HL-60 (cell line): ENCODE results near the gene RAG1.
A peak's percentile ranks its signal among the peaks of the same experiment; 100 is the strongest.

Experiments
- POLR2AphosphoS5 ChIP-seq: IDR thresholded peaks from 2 replicates; pipeline ENCODE4 v1.6.1; 2012; ENCODE audit warnings: low read depth
- REST ChIP-seq: IDR thresholded peaks from 2 replicates; pipeline ENCODE4 v1.6.1; 2012; ENCODE audit warnings: low read depth; ENCODE audit not compliant: insufficient replicate concordance
- TF ChIP-seq, protein P1 (sequence below): IDR thresholded peaks from one replicate; pipeline ENCODE4 v1.5.1; 2011; ENCODE audit warnings: low read length, control low read depth, inconsistent platforms; ENCODE audit not compliant: insufficient read depth

- TF ChIP-seq, protein P1, sequence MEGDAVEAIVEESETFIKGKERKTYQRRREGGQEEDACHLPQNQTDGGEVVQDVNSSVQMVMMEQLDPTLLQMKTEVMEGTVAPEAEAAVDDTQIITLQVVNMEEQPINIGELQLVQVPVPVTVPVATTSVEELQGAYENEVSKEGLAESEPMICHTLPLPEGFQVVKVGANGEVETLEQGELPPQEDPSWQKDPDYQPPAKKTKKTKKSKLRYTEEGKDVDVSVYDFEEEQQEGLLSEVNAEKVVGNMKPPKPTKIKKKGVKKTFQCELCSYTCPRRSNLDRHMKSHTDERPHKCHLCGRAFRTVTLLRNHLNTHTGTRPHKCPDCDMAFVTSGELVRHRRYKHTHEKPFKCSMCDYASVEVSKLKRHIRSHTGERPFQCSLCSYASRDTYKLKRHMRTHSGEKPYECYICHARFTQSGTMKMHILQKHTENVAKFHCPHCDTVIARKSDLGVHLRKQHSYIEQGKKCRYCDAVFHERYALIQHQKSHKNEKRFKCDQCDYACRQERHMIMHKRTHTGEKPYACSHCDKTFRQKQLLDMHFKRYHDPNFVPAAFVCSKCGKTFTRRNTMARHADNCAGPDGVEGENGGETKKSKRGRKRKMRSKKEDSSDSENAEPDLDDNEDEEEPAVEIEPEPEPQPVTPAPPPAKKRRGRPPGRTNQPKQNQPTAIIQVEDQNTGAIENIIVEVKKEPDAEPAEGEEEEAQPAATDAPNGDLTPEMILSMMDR, result peak; percentile 29
- TF ChIP-seq POLR2AphosphoS5 (no peak), REST (no peak)
Measured at GRCh38 chr11:36622431-36623136, 54.8 kb downstream of the RAG1 start.
